H9 (cell line): ENCODE data around the gene PUM2. TPM values are rescaled to one million over a fixed set of nuclear protein-coding genes. Genes with fewer than 3 reads are reported as not detected.

Experiments
- DNase-seq: peaks from one replicate; pipeline ENCODE4 v3.0.0-alpha.2; 2017
- H2AFZ ChIP-seq: one replicate; pipeline ENCODE4 v1.6.1; 2013; ENCODE audit warnings: mild to moderate bottlenecking, low read length, control low read depth, moderate library complexity
- H2AK5ac ChIP-seq: 2 replicates; pipeline ENCODE4 v1.6.1; 2013; ENCODE audit warnings: low read length, control low read depth, mixed read lengths; ENCODE audit not compliant: insufficient read length
- H2BK120ac ChIP-seq: one replicate; pipeline ENCODE4 v1.6.1; 2013; ENCODE audit warnings: low read depth, mild to moderate bottlenecking, low read length, control low read depth, inconsistent platforms; ENCODE audit not compliant: poor library complexity, severe bottlenecking
- H2BK12ac ChIP-seq: 2 replicates; pipeline ENCODE4 v1.6.1; 2013; ENCODE audit warnings: low read length, control low read depth, mixed read lengths, low read depth; ENCODE audit not compliant: insufficient read length
- H2BK15ac ChIP-seq: 2 replicates; pipeline ENCODE4 v1.6.1; 2013; ENCODE audit warnings: low read depth, low read length, control low read depth
- H2BK20ac ChIP-seq: one replicate; pipeline ENCODE4 v1.6.1; 2013; ENCODE audit warnings: low read depth, mild to moderate bottlenecking, low read length, control low read depth, inconsistent platforms; ENCODE audit not compliant: poor library complexity, severe bottlenecking
- H2BK5ac ChIP-seq: 2 replicates; pipeline ENCODE4 v1.6.1; 2013; ENCODE audit warnings: low read length, control low read depth, mixed read lengths; ENCODE audit not compliant: insufficient read length
- H3K14ac ChIP-seq: 2 replicates; pipeline ENCODE4 v1.6.1; 2013; ENCODE audit warnings: low read length, control low read depth; ENCODE audit not compliant: insufficient read depth
- H3K18ac ChIP-seq: 2 replicates; pipeline ENCODE4 v1.6.1; 2013; ENCODE audit warnings: low read depth, mild to moderate bottlenecking, mixed read lengths, low read length, control low read depth; ENCODE audit not compliant: insufficient read length
- H3K23ac ChIP-seq: 2 replicates; pipeline ENCODE4 v1.6.1; 2013; ENCODE audit warnings: low read length, control low read depth, mixed read lengths, low read depth; ENCODE audit not compliant: insufficient read length
- H3K23me2 ChIP-seq: 2 replicates; pipeline ENCODE4 v1.6.1; 2013; ENCODE audit warnings: low read depth, mild to moderate bottlenecking, mixed read lengths, low read length, control low read depth; ENCODE audit not compliant: insufficient read length, poor library complexity, severe bottlenecking
- H3K27ac ChIP-seq: 2 replicates; pipeline ENCODE4 v1.5.1; 2013; ENCODE audit warnings: low read length, control low read depth, mixed read lengths, low read depth; ENCODE audit not compliant: insufficient read length
- H3K27me3 ChIP-seq: 2 replicates; pipeline ENCODE4 v1.6.1; 2013; ENCODE audit warnings: low read length, control low read depth, inconsistent platforms; ENCODE audit not compliant: insufficient read depth
- H3K4ac ChIP-seq: 2 replicates; pipeline ENCODE4 v1.6.1; 2013; ENCODE audit warnings: low read depth, mild to moderate bottlenecking, control low read depth, inconsistent platforms, low read length, moderate library complexity
- H3K4me1 ChIP-seq: 2 replicates; pipeline ENCODE4 v1.6.1; 2013; ENCODE audit warnings: low read length, control low read depth, inconsistent platforms; ENCODE audit not compliant: insufficient read depth
- H3K4me2 ChIP-seq: 2 replicates; pipeline ENCODE4 v1.6.1; 2013; ENCODE audit warnings: low read length, control low read depth, mixed read lengths; ENCODE audit not compliant: insufficient read length, insufficient read depth
- H3K56ac ChIP-seq: 2 replicates; pipeline ENCODE4 v1.6.1; 2013; ENCODE audit warnings: low read depth, mild to moderate bottlenecking, mixed read lengths, low read length, control low read depth; ENCODE audit not compliant: insufficient read length
- H3K79me1 ChIP-seq: 2 replicates; pipeline ENCODE4 v1.6.1; 2013; ENCODE audit warnings: low read depth, mild to moderate bottlenecking, moderate library complexity, low read length, control low read depth, inconsistent platforms; ENCODE audit not compliant: insufficient read depth, poor library complexity, severe bottlenecking
- H3K79me2 ChIP-seq: 2 replicates; pipeline ENCODE4 v1.6.1; 2013; ENCODE audit warnings: low read length, control low read depth, inconsistent platforms; ENCODE audit not compliant: insufficient read depth
- H3K9ac ChIP-seq: 2 replicates; pipeline ENCODE4 v1.6.1; 2013; ENCODE audit warnings: low read length, control low read depth, mixed read lengths; ENCODE audit not compliant: insufficient read length; ENCODE audit errors: extremely low read depth
- H3K9me3 ChIP-seq: one replicate; pipeline ENCODE4 v1.6.1; 2013; ENCODE audit warnings: low read depth, low read length, inconsistent platforms; ENCODE audit not compliant: control insufficient read depth
- H3T11ph ChIP-seq: one replicate; pipeline ENCODE4 v1.6.1; 2013; ENCODE audit warnings: mild to moderate bottlenecking, low read length, control low read depth, inconsistent platforms
- H4K20me1 ChIP-seq: one replicate; pipeline ENCODE4 v1.6.1; 2013; ENCODE audit not compliant: control insufficient read depth, insufficient read length, insufficient read depth
- H4K5ac ChIP-seq: 2 replicates; pipeline ENCODE4 v1.6.1; 2013; ENCODE audit warnings: low read depth, mild to moderate bottlenecking, mixed read lengths, low read length, control low read depth; ENCODE audit not compliant: insufficient read length
- H4K8ac ChIP-seq: replicated peaks from 2 replicates; pipeline ENCODE4 v1.6.1; 2013; ENCODE audit warnings: low read length, control low read depth, mixed read lengths, low read depth; ENCODE audit not compliant: insufficient read length
- H4K91ac ChIP-seq: 2 replicates; pipeline ENCODE4 v1.6.1; 2013; ENCODE audit warnings: low read depth, mild to moderate bottlenecking, moderate library complexity, mixed read lengths, low read length, control low read depth; ENCODE audit not compliant: insufficient read length
- H3K27ac Mint-ChIP-seq, 3 experiments: 2 replicates in 2 of 3; 3 replicates in 1 of 3; pipeline ENCODE4 v1.8.0; 2020 to 2021; ENCODE audit warnings: mixed read lengths in 3 of 3, mild to moderate bottlenecking in 1 of 3, moderate library complexity in 1 of 3
- H3K27me3 Mint-ChIP-seq: 2 replicates; pipeline ENCODE4 v1.8.0; 2021; ENCODE audit warnings: low read depth, mild to moderate bottlenecking, moderate library complexity, mixed read lengths
- H3K36me3 Mint-ChIP-seq, 3 experiments: 2 replicates in 2 of 3; 3 replicates in 1 of 3; pipeline ENCODE4 v1.8.0; 2020 to 2021; ENCODE audit warnings: low read depth in 3 of 3, mixed read lengths in 3 of 3; ENCODE audit not compliant: insufficient read depth in 1 of 3
- H3K4me1 Mint-ChIP-seq, 2 experiments: 2 replicates each; pipeline ENCODE4 v1.8.0; 2020; ENCODE audit warnings: mixed read lengths in 2 of 2
- H3K4me3 Mint-ChIP-seq, 2 experiments: 2 replicates in 1 of 2; 3 replicates in 1 of 2; pipeline ENCODE4 v1.8.0; 2020 to 2021; ENCODE audit warnings: mild to moderate bottlenecking in 2 of 2, mixed read lengths in 2 of 2, moderate library complexity in 1 of 2
- H3K9me3 Mint-ChIP-seq, 2 experiments: 2 replicates in 1 of 2; 3 replicates in 1 of 2; pipeline ENCODE4 v1.8.0; 2020; ENCODE audit warnings: mild to moderate bottlenecking in 2 of 2, mixed read lengths in 2 of 2, moderate library complexity in 1 of 2
- WGBS: extraction: QIAGEN DNeasy Blood & Tissue Kit; methylation state at CpG from one replicate; pipeline ENCODE4 v1.1.7; 2013; ENCODE audit warnings: missing lambda C conversion rate, low lambda C conversion rate, mixed read lengths; ENCODE audit not compliant: insufficient read length; ENCODE audit errors: extremely low coverage; 5-methylcytosine and 5-hydroxymethylcytosine counted together
- total RNA-seq: library from RNA; stranded (reverse); gene quantifications from 2 replicates; pipeline ENCODE4 v1.2.1, GENCODE V29; 2021
- TF ChIP-seq, protein P1 (sequence below): fragments of 200-600 bp; sonication (generic); conservative IDR thresholded peaks from 3 replicates; pipeline ENCODE4 v1.8.0; 2021; ENCODE audit warnings: antibody characterized with exemption, mild to moderate bottlenecking

Gene PUM2
- total RNA-seq, 1 experiment from 2014 or later, result 96.6 TPM

DNA sequence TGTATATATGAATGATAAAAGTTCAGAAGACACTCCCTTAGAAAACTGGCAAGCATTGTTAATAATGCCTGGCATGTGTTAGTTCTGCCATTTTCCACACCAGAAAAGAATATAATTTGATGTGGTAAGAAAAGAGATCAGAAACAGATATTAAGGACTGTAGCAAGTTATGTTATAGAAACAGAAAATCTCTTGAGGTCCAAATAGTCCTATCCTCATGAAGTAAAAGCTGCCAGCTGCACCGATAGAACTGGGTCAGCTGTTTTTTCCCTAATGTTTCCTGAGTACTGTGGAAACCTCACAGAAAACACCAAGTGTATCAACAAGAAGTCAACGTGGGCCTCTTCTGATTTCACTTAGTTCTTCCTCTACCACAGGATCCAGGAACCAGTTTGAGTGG, 68.8 kb downstream of the PUM2 start:
- H3K4me1 Mint-ChIP-seq, result no peaks in the 10 kb centered on the region
- Histone ChIP-seq H2BK12ac (no peak overlapping the region), H3K56ac (no peak overlapping the region), H4K8ac (no peak overlapping the region), H4K5ac (no peak overlapping the region), H3K9me3 (no peaks in the 10 kb centered on the region), H3K79me2 (no peaks in the 10 kb centered on the region), H3K9ac (no peak overlapping the region), H3T11ph (no peak overlapping the region), H3K14ac (no peak overlapping the region), H3K4me2 (no peak overlapping the region), H4K91ac (no peak overlapping the region), H3K27ac (no peak overlapping the region), H3K23ac (no peak overlapping the region), H3K4ac (no peak overlapping the region), H2BK15ac (no peak overlapping the region), H3K18ac (no peak overlapping the region), H2AK5ac (no peak overlapping the region), H2BK120ac (no peak overlapping the region), H2AFZ (no peak overlapping the region), H3K4me1 (no peaks in the 10 kb centered on the region), H4K20me1 (no peaks in the 10 kb centered on the region), H3K27me3 (no peaks in the 10 kb centered on the region), H2BK20ac (no peak overlapping the region), H3K79me1 (peaks cover 3% of the 10 kb centered on the region), H2BK5ac (no peak overlapping the region), H3K23me2 (no peaks in the 10 kb centered on the region)
- TF ChIP-seq, protein P1, sequence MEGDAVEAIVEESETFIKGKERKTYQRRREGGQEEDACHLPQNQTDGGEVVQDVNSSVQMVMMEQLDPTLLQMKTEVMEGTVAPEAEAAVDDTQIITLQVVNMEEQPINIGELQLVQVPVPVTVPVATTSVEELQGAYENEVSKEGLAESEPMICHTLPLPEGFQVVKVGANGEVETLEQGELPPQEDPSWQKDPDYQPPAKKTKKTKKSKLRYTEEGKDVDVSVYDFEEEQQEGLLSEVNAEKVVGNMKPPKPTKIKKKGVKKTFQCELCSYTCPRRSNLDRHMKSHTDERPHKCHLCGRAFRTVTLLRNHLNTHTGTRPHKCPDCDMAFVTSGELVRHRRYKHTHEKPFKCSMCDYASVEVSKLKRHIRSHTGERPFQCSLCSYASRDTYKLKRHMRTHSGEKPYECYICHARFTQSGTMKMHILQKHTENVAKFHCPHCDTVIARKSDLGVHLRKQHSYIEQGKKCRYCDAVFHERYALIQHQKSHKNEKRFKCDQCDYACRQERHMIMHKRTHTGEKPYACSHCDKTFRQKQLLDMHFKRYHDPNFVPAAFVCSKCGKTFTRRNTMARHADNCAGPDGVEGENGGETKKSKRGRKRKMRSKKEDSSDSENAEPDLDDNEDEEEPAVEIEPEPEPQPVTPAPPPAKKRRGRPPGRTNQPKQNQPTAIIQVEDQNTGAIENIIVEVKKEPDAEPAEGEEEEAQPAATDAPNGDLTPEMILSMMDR, result no peak
- no peaks in the 10 kb centered on the region for H3K9me3 Mint-ChIP-seq
- H3K27me3 Mint-ChIP-seq, result no peaks in the 10 kb centered on the region
- peaks cover 0 to 42% (median 33%) of the 10 kb centered on the region in 3 experiments; a peak in 5 of 7 replicates for H3K36me3 Mint-ChIP-seq
- no peak overlapping the region for H3K4me3 Mint-ChIP-seq
- WGBS, result no CpG with 5 or more reads among the region's 2 CpGs
- DNase-seq, result no peak
- no peak overlapping the region for H3K27ac Mint-ChIP-seq
